HG02840 (cell line): ENCODE measurements around the gene PTPRT.

ENCODE experiments used
- ATAC-seq: cut with Tn5 transposase; IDR thresholded peaks from one replicate; pipeline ENCODE4 v1.9.1; 2021; ENCODE audit warnings: mild to moderate bottlenecking, moderate library complexity, moderate number of reproducible peaks; ENCODE audit not compliant: unreplicated experiment, low FRiP score

PTPRT gene

GRCh38 chr20:42441864-42442331 lies 747.8 kb downstream of the PTPRT start:
- ATAC-seq = no peak

- ATAC-seq = no peak
Measured at GRCh38 chr20:42441196-42441863, 748.4 kb downstream of the PTPRT start.

- ATAC-seq = peak; percentile 85
Measured at GRCh38 chr20:42435230-42435629, 754.5 kb downstream of the PTPRT start.

GRCh38 chr20:42432496-42433334 lies 757.0 kb downstream of the PTPRT start:
- ATAC-seq = no peak

GRCh38 chr20:42430598-42430997 lies 759.1 kb downstream of the PTPRT start:
- ATAC-seq = no peak

GRCh38 chr20:42429761-42430458 lies 759.8 kb downstream of the PTPRT start:
- no peak for ATAC-seq

GRCh38 chr20:42419814-42420532 lies 769.7 kb downstream of the PTPRT start:
- ATAC-seq = no peak

- ATAC-seq = no peak
Measured at GRCh38 chr20:42406826-42407225, 782.9 kb downstream of the PTPRT start.

GRCh38 chr20:42402455-42402854 lies 787.3 kb downstream of the PTPRT start:
- no peak for ATAC-seq

GRCh38 chr20:42401613-42402012 lies 788.1 kb downstream of the PTPRT start:
- no peak for ATAC-seq

GRCh38 chr20:42399802-42400201 lies 789.9 kb downstream of the PTPRT start:
- no peak for ATAC-seq

GRCh38 chr20:42392442-42392841 lies 797.3 kb downstream of the PTPRT start:
- ATAC-seq = no peak

GRCh38 chr20:42391807-42392206 lies 797.9 kb downstream of the PTPRT start:
- ATAC-seq = no peak

GRCh38 chr20:42380287-42380686 lies 809.4 kb downstream of the PTPRT start:
- no peak for ATAC-seq

GRCh38 chr20:42379385-42379784 lies 810.3 kb downstream of the PTPRT start:
- ATAC-seq = no peak

- no peak for ATAC-seq
Measured at GRCh38 chr20:42378826-42379225, 810.9 kb downstream of the PTPRT start.

- no peak for ATAC-seq
Measured at GRCh38 chr20:42376131-42376530, 813.6 kb downstream of the PTPRT start.

- ATAC-seq = no peak
Measured at GRCh38 chr20:42373049-42373448, 816.7 kb downstream of the PTPRT start.

GRCh38 chr20:42370075-42370474 lies 819.6 kb downstream of the PTPRT start:
- no peak for ATAC-seq

- no peak for ATAC-seq
Measured at GRCh38 chr20:42368910-42369309, 820.8 kb downstream of the PTPRT start.

GRCh38 chr20:42366626-42367025 lies 823.1 kb downstream of the PTPRT start:
- ATAC-seq = no peak
